Measurements from ENCODE around the gene KRT14. TPM values are rescaled to one million over a fixed set of nuclear protein-coding genes. Genes with fewer than 3 reads are reported as not detected.

Gene KRT14
- total and polyA plus RNA-seq, 2 of the 4 experiments (the other 2 are of a cell fraction) = not detected

DNA sequence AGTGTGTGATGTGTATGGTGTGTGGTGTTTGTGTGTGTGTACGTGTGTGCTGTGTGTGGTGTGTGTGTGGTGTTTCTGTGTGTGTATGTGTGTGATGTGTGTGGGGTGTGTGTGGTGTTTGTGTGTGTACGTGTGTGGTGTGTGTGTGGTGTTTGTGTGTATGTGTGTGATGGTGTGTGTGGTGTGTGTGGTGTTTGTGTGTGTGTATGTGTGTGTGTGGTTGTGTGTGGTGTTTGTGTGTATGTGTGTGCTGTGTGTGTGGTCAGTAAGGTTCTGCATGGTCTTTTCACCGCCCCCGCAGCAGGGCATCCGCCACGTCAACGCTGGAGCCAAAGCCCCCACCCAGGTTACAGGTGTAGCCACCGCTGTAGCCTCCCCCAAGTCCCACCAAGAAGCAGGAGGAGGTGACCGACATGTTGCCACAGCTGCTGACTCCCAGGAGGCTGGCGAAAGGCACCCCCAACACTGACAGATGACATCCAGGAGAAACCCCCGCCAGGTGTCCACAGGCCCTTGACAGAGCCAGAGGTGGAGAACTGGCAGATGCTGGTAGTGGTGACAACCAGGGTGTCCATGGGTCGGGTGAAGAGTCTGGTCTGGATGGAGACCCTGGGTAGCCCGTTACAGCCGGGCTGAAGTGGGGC is 47.0 kb upstream of the KRT14 start:
- Histone ChIP-seq H4K5ac (ENCODE audit: low read depth, low read length) (no peak overlapping the region), H3K27ac (ENCODE audit: insufficient read depth, low read length) (no peak overlapping the region), H3K9me3 (ENCODE audit: control insufficient read depth, insufficient read depth, low read length) (no peaks in the 10 kb centered on the region), H2BK15ac (ENCODE audit: low read depth, low read length) (no peak overlapping the region), H3K79me1 (ENCODE audit: low read depth in 1 of 2, low read length in 2 of 2) (no peaks in the 10 kb centered on the region), H3K18ac (ENCODE audit: low read depth, low read length) (no peak overlapping the region), H2AK9ac (replicated peaks; ENCODE audit: low read depth, low read length, poor library complexity) (peak overlapping the region; percentile 65), H3K14ac (replicated peaks; ENCODE audit: low read depth, low read length) (no peak overlapping the region), H2BK120ac (ENCODE audit: low read depth, low read length) (no peak overlapping the region), H3K36me3 (ENCODE audit: control insufficient read depth, insufficient read depth, low read length) (no peaks in the 10 kb centered on the region), H3K4ac (ENCODE audit: low read depth, low read length) (no peak overlapping the region), H3K9ac (ENCODE audit: low read depth, low read length) (no peak overlapping the region), H2AK5ac (ENCODE audit: low read depth, low read length) (peak overlapping the region; percentile 64), H3K9me1 (ENCODE audit: insufficient read depth, low read length) (peaks cover 10% of the 10 kb centered on the region), H2BK20ac (ENCODE audit: low read depth, low read length) (no peak overlapping the region), H2AFZ (replicated peaks; ENCODE audit: low read length, poor library complexity) (no peak overlapping the region), H2BK5ac (ENCODE audit: low read depth, low read length, poor library complexity, severe bottlenecking) (peak overlapping the region; percentile 77), H3K4me1 (ENCODE audit: control insufficient read depth, insufficient read depth, low read length) (peaks cover 3% of the 10 kb centered on the region; the same call in 1 of the 2 replicates), H3K4me3 (ENCODE audit: insufficient read depth, low read depth, low read length) (no peak overlapping the region), H3K27me3 (ENCODE audit: control insufficient read depth, insufficient read depth, low read length) (peaks cover 5% of the 10 kb centered on the region), H4K20me1 (ENCODE audit: insufficient read depth, low read length) (no peaks in the 10 kb centered on the region), H3K4me2 (ENCODE audit: low read depth, low read length) (no peak overlapping the region), H3K56ac (ENCODE audit: extremely low read depth, insufficient read depth, low read length) (no peak overlapping the region), H4K8ac (ENCODE audit: low read depth in 2 of 2, low read length in 2 of 2) (no peak overlapping the region), H3K23ac (ENCODE audit: low read depth, low read length) (peak overlapping the region; percentile 27; the same call in 1 of the 2 replicates), H4K91ac (ENCODE audit: insufficient read depth, low read depth, low read length) (no peak overlapping the region)
- ATAC-seq (ENCODE audit: low read depth) (no peak), DNase-seq (no peak)
- TF ChIP-seq, protein P1, sequence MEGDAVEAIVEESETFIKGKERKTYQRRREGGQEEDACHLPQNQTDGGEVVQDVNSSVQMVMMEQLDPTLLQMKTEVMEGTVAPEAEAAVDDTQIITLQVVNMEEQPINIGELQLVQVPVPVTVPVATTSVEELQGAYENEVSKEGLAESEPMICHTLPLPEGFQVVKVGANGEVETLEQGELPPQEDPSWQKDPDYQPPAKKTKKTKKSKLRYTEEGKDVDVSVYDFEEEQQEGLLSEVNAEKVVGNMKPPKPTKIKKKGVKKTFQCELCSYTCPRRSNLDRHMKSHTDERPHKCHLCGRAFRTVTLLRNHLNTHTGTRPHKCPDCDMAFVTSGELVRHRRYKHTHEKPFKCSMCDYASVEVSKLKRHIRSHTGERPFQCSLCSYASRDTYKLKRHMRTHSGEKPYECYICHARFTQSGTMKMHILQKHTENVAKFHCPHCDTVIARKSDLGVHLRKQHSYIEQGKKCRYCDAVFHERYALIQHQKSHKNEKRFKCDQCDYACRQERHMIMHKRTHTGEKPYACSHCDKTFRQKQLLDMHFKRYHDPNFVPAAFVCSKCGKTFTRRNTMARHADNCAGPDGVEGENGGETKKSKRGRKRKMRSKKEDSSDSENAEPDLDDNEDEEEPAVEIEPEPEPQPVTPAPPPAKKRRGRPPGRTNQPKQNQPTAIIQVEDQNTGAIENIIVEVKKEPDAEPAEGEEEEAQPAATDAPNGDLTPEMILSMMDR (conservative IDR thresholded peaks at IDR 0.05; ENCODE audit: low read depth, low read length) = no peak
- TF ChIP-seq MAFK (IDR thresholded peaks at IDR 0.05; ENCODE audit: low read depth, low read length) = no peak
- no peak for TF ChIP-seq MXI1 (IDR thresholded peaks at IDR 0.05; ENCODE audit: borderline replicate concordance, low read depth, low read length)
- TF ChIP-seq BHLHE40 (IDR thresholded peaks at IDR 0.05; ENCODE audit: low read depth, low read length) = no peak
- no peak for TF ChIP-seq POLR2A (IDR thresholded peaks at IDR 0.05; ENCODE audit: low read depth, low read length)
- TF ChIP-seq CHD1 (IDR thresholded peaks at IDR 0.05; ENCODE audit: low read depth, low read length) = no peak
- TF ChIP-seq SMC3 (IDR thresholded peaks at IDR 0.05; ENCODE audit: low read depth, low read length) = no peak
- no peak for TF ChIP-seq RAD21 (IDR thresholded peaks at IDR 0.05; ENCODE audit: low read length)
- TF ChIP-seq, protein P2, sequence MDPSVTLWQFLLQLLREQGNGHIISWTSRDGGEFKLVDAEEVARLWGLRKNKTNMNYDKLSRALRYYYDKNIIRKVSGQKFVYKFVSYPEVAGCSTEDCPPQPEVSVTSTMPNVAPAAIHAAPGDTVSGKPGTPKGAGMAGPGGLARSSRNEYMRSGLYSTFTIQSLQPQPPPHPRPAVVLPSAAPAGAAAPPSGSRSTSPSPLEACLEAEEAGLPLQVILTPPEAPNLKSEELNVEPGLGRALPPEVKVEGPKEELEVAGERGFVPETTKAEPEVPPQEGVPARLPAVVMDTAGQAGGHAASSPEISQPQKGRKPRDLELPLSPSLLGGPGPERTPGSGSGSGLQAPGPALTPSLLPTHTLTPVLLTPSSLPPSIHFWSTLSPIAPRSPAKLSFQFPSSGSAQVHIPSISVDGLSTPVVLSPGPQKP (IDR thresholded peaks at IDR 0.05; ENCODE audit: borderline replicate concordance, low read depth, low read length) = no peak
- no peak for TF ChIP-seq FOS (IDR thresholded peaks at IDR 0.05; ENCODE audit: low read depth, low read length)
- no peak for TF ChIP-seq MAZ (IDR thresholded peaks at IDR 0.05; ENCODE audit: borderline replicate concordance, low read depth, low read length)
- TF ChIP-seq CEBPB (IDR thresholded peaks at IDR 0.05; ENCODE audit: low read depth, low read length) = no peak
- TF ChIP-seq RFX5 (IDR thresholded peaks at IDR 0.05; ENCODE audit: low read depth, low read length) = no peak
- TF ChIP-seq RCOR1 (IDR thresholded peaks at IDR 0.05; ENCODE audit: insufficient replicate concordance, low read length) = no peak
- no peak for TF ChIP-seq NFE2L2 (IDR thresholded peaks at IDR 0.05; ENCODE audit: low read depth, low read length)
- TF ChIP-seq, protein P3, sequence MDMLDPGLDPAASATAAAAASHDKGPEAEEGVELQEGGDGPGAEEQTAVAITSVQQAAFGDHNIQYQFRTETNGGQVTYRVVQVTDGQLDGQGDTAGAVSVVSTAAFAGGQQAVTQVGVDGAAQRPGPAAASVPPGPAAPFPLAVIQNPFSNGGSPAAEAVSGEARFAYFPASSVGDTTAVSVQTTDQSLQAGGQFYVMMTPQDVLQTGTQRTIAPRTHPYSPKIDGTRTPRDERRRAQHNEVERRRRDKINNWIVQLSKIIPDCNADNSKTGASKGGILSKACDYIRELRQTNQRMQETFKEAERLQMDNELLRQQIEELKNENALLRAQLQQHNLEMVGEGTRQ (IDR thresholded peaks at IDR 0.05; ENCODE audit: low read depth, low read length) = no peak
- dilution Hi-C loops (cut with HindIII; ENCODE audit: low sequenced_read_pairs, unreplicated experiment) = no loop called here
- in situ Hi-C loops (cut with MboI; ENCODE audit: low sequenced_read_pairs) = no loop called here
- POLR2A ChIA-PET (ENCODE audit: unreplicated experiment) = no interaction called here
- no TSS peak for BruUV-seq (replicated peaks)
- intact Hi-C loops (cut with micrococcal nuclease) = no loop called here
- CTCF ChIA-PET = no interaction called here
- WGBS, 2 experiments (ENCODE audit: extremely low coverage in 2 of 2, insufficient read length in 1 of 2) = 89% methylated on average over 2 of the region's 14 CpGs; no CpG with 5 or more reads in 1 of the 2 experiments

All from IMR-90 (cell line).